ENCODE measurements around the gene STH. TPM values are rescaled to one million over a fixed set of nuclear protein-coding genes. Genes with fewer than 3 reads are reported as not detected.

Gene STH
- polyA plus RNA-seq, 2 of the 4 experiments (the other 2 are of a cell fraction), result not detected

DNA sequence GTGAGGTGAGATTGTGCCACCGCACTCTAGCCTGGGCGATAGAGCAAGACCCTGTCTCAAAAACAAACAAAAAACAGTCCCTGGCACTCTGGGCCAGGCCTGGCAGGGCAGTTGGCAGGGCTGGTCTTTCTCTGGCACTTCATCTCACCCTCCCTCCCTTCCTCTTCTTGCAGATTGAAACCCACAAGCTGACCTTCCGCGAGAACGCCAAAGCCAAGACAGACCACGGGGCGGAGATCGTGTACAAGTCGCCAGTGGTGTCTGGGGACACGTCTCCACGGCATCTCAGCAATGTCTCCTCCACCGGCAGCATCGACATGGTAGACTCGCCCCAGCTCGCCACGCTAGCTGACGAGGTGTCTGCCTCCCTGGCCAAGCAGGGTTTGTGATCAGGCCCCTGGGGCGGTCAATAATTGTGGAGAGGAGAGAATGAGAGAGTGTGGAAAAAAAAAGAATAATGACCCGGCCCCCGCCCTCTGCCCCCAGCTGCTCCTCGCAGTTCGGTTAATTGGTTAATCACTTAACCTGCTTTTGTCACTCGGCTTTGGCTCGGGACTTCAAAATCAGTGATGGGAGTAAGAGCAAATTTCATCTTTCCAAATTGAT lies 24.8 kb downstream of the STH start (continued):
- TF ChIP-seq, protein P1, sequence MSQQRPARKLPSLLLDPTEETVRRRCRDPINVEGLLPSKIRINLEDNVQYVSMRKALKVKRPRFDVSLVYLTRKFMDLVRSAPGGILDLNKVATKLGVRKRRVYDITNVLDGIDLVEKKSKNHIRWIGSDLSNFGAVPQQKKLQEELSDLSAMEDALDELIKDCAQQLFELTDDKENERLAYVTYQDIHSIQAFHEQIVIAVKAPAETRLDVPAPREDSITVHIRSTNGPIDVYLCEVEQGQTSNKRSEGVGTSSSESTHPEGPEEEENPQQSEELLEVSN (IDR thresholded peaks at IDR 0.05; ENCODE audit: borderline replicate concordance, low read depth), result no peak
- no peak for TF ChIP-seq POLR2AphosphoS2 (conservative IDR thresholded peaks at IDR 0.05; ENCODE audit: low read length)
- no peak for TF ChIP-seq MAFK (IDR thresholded peaks at IDR 0.05; ENCODE audit: partially characterized antibody)
- TF ChIP-seq HEYL (CRISPR knock-in tag; IDR thresholded peaks at IDR 0.05), result no peak
- no peak for TF ChIP-seq RARB (CRISPR knock-in tag; IDR thresholded peaks at IDR 0.05)

DNA sequence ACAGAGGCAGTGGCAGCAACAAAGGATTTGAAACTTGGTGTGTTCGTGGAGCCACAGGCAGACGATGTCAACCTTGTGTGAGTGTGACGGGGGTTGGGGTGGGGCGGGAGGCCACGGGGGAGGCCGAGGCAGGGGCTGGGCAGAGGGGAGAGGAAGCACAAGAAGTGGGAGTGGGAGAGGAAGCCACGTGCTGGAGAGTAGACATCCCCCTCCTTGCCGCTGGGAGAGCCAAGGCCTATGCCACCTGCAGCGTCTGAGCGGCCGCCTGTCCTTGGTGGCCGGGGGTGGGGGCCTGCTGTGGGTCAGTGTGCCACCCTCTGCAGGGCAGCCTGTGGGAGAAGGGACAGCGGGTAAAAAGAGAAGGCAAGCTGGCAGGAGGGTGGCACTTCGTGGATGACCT lies 25.5 kb downstream of the STH start:
- ATAC-seq (no peak), DNase-seq (ENCODE audit: low read depth in 1 of 2, low spot score in 1 of 2) (no peak), FAIRE-seq (no peak)
- TF ChIP-seq, protein P2, sequence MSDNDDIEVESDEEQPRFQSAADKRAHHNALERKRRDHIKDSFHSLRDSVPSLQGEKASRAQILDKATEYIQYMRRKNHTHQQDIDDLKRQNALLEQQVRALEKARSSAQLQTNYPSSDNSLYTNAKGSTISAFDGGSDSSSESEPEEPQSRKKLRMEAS (IDR thresholded peaks at IDR 0.05), result no peak
- TF ChIP-seq ZC3H11A (IDR thresholded peaks at IDR 0.05) (no peak), ZFP36 (IDR thresholded peaks at IDR 0.05; ENCODE audit: borderline replicate concordance, partially characterized antibody) (no peak), KDM1A (IDR thresholded peaks at IDR 0.05; ENCODE audit: low read depth) (no peak)
- Histone ChIP-seq H3K27ac (no peak overlapping the region), H3K4me3 (no peak overlapping the region), H3K4me1 (no peaks in the 10 kb centered on the region), H3K9me3 (no peaks in the 10 kb centered on the region), H3K4me2 (no peak overlapping the region)
- ChIA-PET CTCF (interaction anchor here (1.2 to 4.3 kb wide), 2 partner anchors 15 to 21 kb away, joined by 3 to 19 read pairs; no protein-coding TSS in a partner anchor), POLR2A (no interaction called here)
- 85% methylated on average over 9 of the region's 14 CpGs for WGBS (ENCODE audit: missing lambda C conversion rate)

DNA sequence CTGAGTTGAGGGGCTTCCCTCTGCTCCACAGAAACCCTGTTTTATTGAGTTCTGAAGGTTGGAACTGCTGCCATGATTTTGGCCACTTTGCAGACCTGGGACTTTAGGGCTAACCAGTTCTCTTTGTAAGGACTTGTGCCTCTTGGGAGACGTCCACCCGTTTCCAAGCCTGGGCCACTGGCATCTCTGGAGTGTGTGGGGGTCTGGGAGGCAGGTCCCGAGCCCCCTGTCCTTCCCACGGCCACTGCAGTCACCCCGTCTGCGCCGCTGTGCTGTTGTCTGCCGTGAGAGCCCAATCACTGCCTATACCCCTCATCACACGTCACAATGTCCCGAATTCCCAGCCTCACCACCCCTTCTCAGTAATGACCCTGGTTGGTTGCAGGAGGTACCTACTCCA lies 26.0 kb downstream of the STH start:
- no peak for FAIRE-seq
- ChIA-PET POLR2A (no interaction called here), CTCF (interaction anchor here (2.3 to 4.3 kb wide), 3 partner anchors 15 to 168 kb away, joined by 9 to 19 read pairs (median 11); partner anchors contain the start of gene KANSL1)
- H3K4me2 ChIP-seq, result no peak overlapping the region
- no peaks in the 10 kb centered on the region for H3K4me1 ChIP-seq
- no peak overlapping the region for H3K27ac ChIP-seq
- no peak for DNase-seq (ENCODE audit: low read depth in 1 of 2, low spot score in 1 of 2)
- WGBS (ENCODE audit: missing lambda C conversion rate), result 90% methylated on average over 10 of the region's 10 CpGs
- H3K4me3 ChIP-seq, result no peak overlapping the region
- H3K9me3 ChIP-seq, result no peaks in the 10 kb centered on the region
- ATAC-seq, result peak in 1 of 2 experiments; percentile 21; a peak in 3 of 6 replicates
- TF ChIP-seq, protein P3, sequence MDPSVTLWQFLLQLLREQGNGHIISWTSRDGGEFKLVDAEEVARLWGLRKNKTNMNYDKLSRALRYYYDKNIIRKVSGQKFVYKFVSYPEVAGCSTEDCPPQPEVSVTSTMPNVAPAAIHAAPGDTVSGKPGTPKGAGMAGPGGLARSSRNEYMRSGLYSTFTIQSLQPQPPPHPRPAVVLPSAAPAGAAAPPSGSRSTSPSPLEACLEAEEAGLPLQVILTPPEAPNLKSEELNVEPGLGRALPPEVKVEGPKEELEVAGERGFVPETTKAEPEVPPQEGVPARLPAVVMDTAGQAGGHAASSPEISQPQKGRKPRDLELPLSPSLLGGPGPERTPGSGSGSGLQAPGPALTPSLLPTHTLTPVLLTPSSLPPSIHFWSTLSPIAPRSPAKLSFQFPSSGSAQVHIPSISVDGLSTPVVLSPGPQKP (IDR thresholded peaks at IDR 0.05; ENCODE audit: low read depth, low read length), result no peak
- TF ChIP-seq, protein P4, sequence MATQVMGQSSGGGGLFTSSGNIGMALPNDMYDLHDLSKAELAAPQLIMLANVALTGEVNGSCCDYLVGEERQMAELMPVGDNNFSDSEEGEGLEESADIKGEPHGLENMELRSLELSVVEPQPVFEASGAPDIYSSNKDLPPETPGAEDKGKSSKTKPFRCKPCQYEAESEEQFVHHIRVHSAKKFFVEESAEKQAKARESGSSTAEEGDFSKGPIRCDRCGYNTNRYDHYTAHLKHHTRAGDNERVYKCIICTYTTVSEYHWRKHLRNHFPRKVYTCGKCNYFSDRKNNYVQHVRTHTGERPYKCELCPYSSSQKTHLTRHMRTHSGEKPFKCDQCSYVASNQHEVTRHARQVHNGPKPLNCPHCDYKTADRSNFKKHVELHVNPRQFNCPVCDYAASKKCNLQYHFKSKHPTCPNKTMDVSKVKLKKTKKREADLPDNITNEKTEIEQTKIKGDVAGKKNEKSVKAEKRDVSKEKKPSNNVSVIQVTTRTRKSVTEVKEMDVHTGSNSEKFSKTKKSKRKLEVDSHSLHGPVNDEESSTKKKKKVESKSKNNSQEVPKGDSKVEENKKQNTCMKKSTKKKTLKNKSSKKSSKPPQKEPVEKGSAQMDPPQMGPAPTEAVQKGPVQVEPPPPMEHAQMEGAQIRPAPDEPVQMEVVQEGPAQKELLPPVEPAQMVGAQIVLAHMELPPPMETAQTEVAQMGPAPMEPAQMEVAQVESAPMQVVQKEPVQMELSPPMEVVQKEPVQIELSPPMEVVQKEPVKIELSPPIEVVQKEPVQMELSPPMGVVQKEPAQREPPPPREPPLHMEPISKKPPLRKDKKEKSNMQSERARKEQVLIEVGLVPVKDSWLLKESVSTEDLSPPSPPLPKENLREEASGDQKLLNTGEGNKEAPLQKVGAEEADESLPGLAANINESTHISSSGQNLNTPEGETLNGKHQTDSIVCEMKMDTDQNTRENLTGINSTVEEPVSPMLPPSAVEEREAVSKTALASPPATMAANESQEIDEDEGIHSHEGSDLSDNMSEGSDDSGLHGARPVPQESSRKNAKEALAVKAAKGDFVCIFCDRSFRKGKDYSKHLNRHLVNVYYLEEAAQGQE (IDR thresholded peaks at IDR 0.05), result no peak
- no peak for TF ChIP-seq RNF2 (IDR thresholded peaks at IDR 0.05; ENCODE audit: borderline replicate concordance, low read depth)
- no peak for TF ChIP-seq NFE2L2 (conservative IDR thresholded peaks at IDR 0.05; ENCODE audit: low read length)
- no peak for TF ChIP-seq POLR2A (IDR thresholded peaks at IDR 0.05; ENCODE audit: low read length)
- no peak for TF ChIP-seq MAFK (IDR thresholded peaks at IDR 0.05; ENCODE audit: partially characterized antibody)
- TF ChIP-seq MAZ (IDR thresholded peaks at IDR 0.05; ENCODE audit: borderline replicate concordance, low read depth, low read length), result no peak
- no peak for TF ChIP-seq JUN (IDR thresholded peaks at IDR 0.05)
- TF ChIP-seq SREBF2 (IDR thresholded peaks at IDR 0.05), result no peak
- no peak for TF ChIP-seq PHF8 (IDR thresholded peaks at IDR 0.05; ENCODE audit: borderline replicate concordance, low read depth)
- TF ChIP-seq, protein P5, sequence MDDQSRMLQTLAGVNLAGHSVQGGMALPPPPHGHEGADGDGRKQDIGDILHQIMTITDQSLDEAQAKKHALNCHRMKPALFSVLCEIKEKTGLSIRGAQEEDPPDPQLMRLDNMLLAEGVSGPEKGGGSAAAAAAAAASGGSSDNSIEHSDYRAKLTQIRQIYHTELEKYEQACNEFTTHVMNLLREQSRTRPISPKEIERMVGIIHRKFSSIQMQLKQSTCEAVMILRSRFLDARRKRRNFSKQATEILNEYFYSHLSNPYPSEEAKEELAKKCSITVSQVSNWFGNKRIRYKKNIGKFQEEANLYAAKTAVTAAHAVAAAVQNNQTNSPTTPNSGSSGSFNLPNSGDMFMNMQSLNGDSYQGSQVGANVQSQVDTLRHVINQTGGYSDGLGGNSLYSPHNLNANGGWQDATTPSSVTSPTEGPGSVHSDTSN (IDR thresholded peaks at IDR 0.05), result no peak
- TF ChIP-seq, protein P2 (IDR thresholded peaks at IDR 0.05), result no peak
- TF ChIP-seq RFX5 (IDR thresholded peaks at IDR 0.05), result no peak
- TF ChIP-seq NR3C1 (IDR thresholded peaks at IDR 0.05), result no peak
- TF ChIP-seq GATA3 (IDR thresholded peaks at IDR 0.05; ENCODE audit: borderline replicate concordance), result no peak

All from A549 (cell line).